Measurements from ENCODE around the gene MYO18A. TPM values are rescaled to one million over a fixed set of nuclear protein-coding genes. Genes with fewer than 3 reads are reported as not detected.

MYO18A gene
- total RNA-seq, 1 experiment from 2014 or later, result 24.0 TPM

GRCh38 chr17:29123111-29123510 lies 57.1 kb downstream of the MYO18A start:
- intact Hi-C loops (cut with micrococcal nuclease), result no loop called here
- no TSS peak for BruUV-seq (replicated peaks)
- Mint-ChIP-seq H3K9me3 (ENCODE audit: unreplicated experiment) (no peaks in the 10 kb centered on the region), H3K4me1 (ENCODE audit: insufficient read depth, unreplicated experiment) (peaks cover 13% of the 10 kb centered on the region), H3K36me3 (ENCODE audit: insufficient read depth, unreplicated experiment) (peaks cover 17% of the 10 kb centered on the region), H3K4me3 (ENCODE audit: unreplicated experiment) (no peak overlapping the region), H3K27ac (ENCODE audit: low read depth, unreplicated experiment) (no peak overlapping the region), H3K27me3 (ENCODE audit: insufficient read depth, unreplicated experiment) (no peaks in the 10 kb centered on the region)
- DNase-seq (ENCODE audit: unreplicated experiment), result no peak
- POLR2A ChIA-PET, result interaction anchor here (0.5 kb wide), 1 partner anchor 157 kb away, joined by 4 read pairs; no protein-coding TSS in a partner anchor
- TF ChIP-seq, protein P1, sequence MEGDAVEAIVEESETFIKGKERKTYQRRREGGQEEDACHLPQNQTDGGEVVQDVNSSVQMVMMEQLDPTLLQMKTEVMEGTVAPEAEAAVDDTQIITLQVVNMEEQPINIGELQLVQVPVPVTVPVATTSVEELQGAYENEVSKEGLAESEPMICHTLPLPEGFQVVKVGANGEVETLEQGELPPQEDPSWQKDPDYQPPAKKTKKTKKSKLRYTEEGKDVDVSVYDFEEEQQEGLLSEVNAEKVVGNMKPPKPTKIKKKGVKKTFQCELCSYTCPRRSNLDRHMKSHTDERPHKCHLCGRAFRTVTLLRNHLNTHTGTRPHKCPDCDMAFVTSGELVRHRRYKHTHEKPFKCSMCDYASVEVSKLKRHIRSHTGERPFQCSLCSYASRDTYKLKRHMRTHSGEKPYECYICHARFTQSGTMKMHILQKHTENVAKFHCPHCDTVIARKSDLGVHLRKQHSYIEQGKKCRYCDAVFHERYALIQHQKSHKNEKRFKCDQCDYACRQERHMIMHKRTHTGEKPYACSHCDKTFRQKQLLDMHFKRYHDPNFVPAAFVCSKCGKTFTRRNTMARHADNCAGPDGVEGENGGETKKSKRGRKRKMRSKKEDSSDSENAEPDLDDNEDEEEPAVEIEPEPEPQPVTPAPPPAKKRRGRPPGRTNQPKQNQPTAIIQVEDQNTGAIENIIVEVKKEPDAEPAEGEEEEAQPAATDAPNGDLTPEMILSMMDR (IDR thresholded peaks at IDR 0.05; ENCODE audit: unreplicated experiment), result no peak
- CTCF ChIA-PET, result interaction anchor here (0.7 to 3.7 kb wide), 11 partner anchors 14 to 247 kb away, joined by 4 to 40 read pairs (median 11); partner anchors contain the start of gene MYO18A

GRCh38 chr17:29121442-29121841 lies 58.8 kb downstream of the MYO18A start:
- Mint-ChIP-seq H3K9me3 (ENCODE audit: unreplicated experiment) (no peaks in the 10 kb centered on the region), H3K36me3 (ENCODE audit: insufficient read depth, unreplicated experiment) (peaks cover 17% of the 10 kb centered on the region), H3K4me3 (ENCODE audit: unreplicated experiment) (no peak overlapping the region), H3K27ac (ENCODE audit: low read depth, unreplicated experiment) (no peak overlapping the region), H3K4me1 (ENCODE audit: insufficient read depth, unreplicated experiment) (peaks cover 13% of the 10 kb centered on the region), H3K27me3 (ENCODE audit: insufficient read depth, unreplicated experiment) (no peaks in the 10 kb centered on the region)
- ChIA-PET POLR2A (no interaction called here), CTCF (interaction anchor here (0.9 to 10.9 kb wide), 2 partner anchors 160 to 168 kb away, joined by 3 to 279 read pairs; no protein-coding TSS in a partner anchor)
- BruUV-seq (replicated peaks), result no TSS peak
- intact Hi-C loops (cut with micrococcal nuclease), result no loop called here
- TF ChIP-seq, protein P1 (IDR thresholded peaks at IDR 0.05; ENCODE audit: unreplicated experiment), result no peak
- DNase-seq (ENCODE audit: unreplicated experiment), result no peak

- peaks cover 13% of the 10 kb centered on the region for H3K4me1 Mint-ChIP-seq (ENCODE audit: insufficient read depth, unreplicated experiment)
- CTCF ChIA-PET, result interaction anchor here (1.2 to 10.9 kb wide), 3 partner anchors 8 to 159 kb away, joined by 4 to 279 read pairs (median 5); no protein-coding TSS in a partner anchor
- intact Hi-C loops (cut with micrococcal nuclease), result no loop called here
These were observed 59.8 kb downstream of the MYO18A start for GRCh38 chr17:29120433-29120832.

DNA sequence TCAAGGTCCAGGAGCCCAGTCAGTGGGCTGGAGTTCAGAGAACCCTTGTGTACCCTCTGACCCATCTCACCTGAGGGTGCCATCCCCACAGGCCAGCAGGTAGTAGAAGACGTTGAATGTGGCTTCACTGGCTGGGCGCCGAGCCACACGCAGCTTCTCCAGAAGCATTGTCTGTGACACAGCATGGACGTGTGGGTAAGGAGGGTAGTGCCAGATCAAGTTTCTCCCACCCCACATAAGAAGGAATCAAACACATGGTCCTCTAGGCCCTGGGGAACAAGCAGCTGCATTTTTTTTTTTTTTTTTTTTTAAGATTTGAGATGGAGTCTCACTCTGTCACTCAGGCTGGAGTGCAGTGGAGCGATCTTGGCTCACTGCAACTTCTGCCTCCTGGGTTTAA lies 60.9 kb downstream of the MYO18A start:
- Mint-ChIP-seq H3K9me3 (ENCODE audit: unreplicated experiment) (no peaks in the 10 kb centered on the region), H3K27ac (ENCODE audit: low read depth, unreplicated experiment) (no peak overlapping the region), H3K4me3 (ENCODE audit: unreplicated experiment) (no peak overlapping the region), H3K36me3 (ENCODE audit: insufficient read depth, unreplicated experiment) (peaks cover 18% of the 10 kb centered on the region), H3K4me1 (ENCODE audit: insufficient read depth, unreplicated experiment) (peaks cover 2% of the 10 kb centered on the region), H3K27me3 (ENCODE audit: insufficient read depth, unreplicated experiment) (no peaks in the 10 kb centered on the region)
- intact Hi-C loops (cut with micrococcal nuclease), result no loop called here
- CTCF ChIA-PET, result interaction anchor here (0.7 to 10.9 kb wide), 6 partner anchors 7 to 158 kb away, joined by 4 to 279 read pairs (median 6); no protein-coding TSS in a partner anchor
- DNase-seq (ENCODE audit: unreplicated experiment), result no peak
- TF ChIP-seq, protein P1 (IDR thresholded peaks at IDR 0.05; ENCODE audit: unreplicated experiment), result no peak
- no TSS peak for BruUV-seq (replicated peaks)
- POLR2A ChIA-PET, result interaction anchor here (1.1 kb wide), 1 partner anchor 11 kb away, joined by 3 read pairs; no protein-coding TSS in a partner anchor

More at GRCh38 chr17:29120433-29120832, 59.8 kb downstream of the MYO18A start:
- TF ChIP-seq, protein P1 (IDR thresholded peaks at IDR 0.05; ENCODE audit: unreplicated experiment), result no peak
- BruUV-seq (replicated peaks), result no TSS peak
- no peak for DNase-seq (ENCODE audit: unreplicated experiment)
- POLR2A ChIA-PET, result interaction anchor here (1.0 kb wide), 1 partner anchor 174 kb away, joined by 3 read pairs; the partner anchor contains the start of gene NUFIP2
- Mint-ChIP-seq H3K4me3 (ENCODE audit: unreplicated experiment) (no peak overlapping the region), H3K27me3 (ENCODE audit: insufficient read depth, unreplicated experiment) (no peaks in the 10 kb centered on the region), H3K9me3 (ENCODE audit: unreplicated experiment) (no peaks in the 10 kb centered on the region), H3K36me3 (ENCODE audit: insufficient read depth, unreplicated experiment) (peaks cover 17% of the 10 kb centered on the region), H3K27ac (ENCODE audit: low read depth, unreplicated experiment) (no peak overlapping the region)

Measured in MCF 10A (cell line).